Stimulated activated CD4-positive, alpha-beta T cell treated with anti-CD3 and anti-CD28 coated beads, TNF-alpha, amount 100 ng/mL, for 4 hours (primary cell): ENCODE results near the gene LIN37.

Experiments
- DNase-seq, 3 experiments: peaks; one replicate each; pipeline ENCODE4 v3.0.0-alpha.2; 2020; ENCODE audit warnings: low read depth in 3 of 3

The LIN37 gene

GRCh38 chr19:35734889-35735288 is 13.5 kb upstream of the LIN37 start:
- DNase-seq, result no peak

GRCh38 chr19:35736913-35737886 is 11.2 kb upstream of the LIN37 start:
- DNase-seq, result no peak

- DNase-seq, result no peak
Observed at GRCh38 chr19:35738021-35738886, 10.1 kb upstream of the LIN37 start.

GRCh38 chr19:35738887-35739229 is 9.5 kb upstream of the LIN37 start:
- no peak for DNase-seq

GRCh38 chr19:35739275-35740107 is 8.9 kb upstream of the LIN37 start:
- no peak for DNase-seq

GRCh38 chr19:35740108-35740422 is 8.3 kb upstream of the LIN37 start:
- DNase-seq, result no peak

GRCh38 chr19:35740423-35741202 is 7.8 kb upstream of the LIN37 start:
- DNase-seq, result peak; percentile 88 to 91 (median 89)

- DNase-seq, result no peak
Observed at GRCh38 chr19:35741203-35741515, 7.2 kb upstream of the LIN37 start.

GRCh38 chr19:35742121-35742724 is 6.2 kb upstream of the LIN37 start, which contains the start of gene IGFLR1:
TSS of gene IGFLR1 (minus strand) at chr19:35742452. CDS start at chr19:35741180, 1,272 bp downstream.
- DNase-seq, result peak in 2 of 3 experiments; percentile 37 to 45

GRCh38 chr19:35743640-35744429 is 4.5 kb upstream of the LIN37 start:
- no peak for DNase-seq

GRCh38 chr19:35744430-35745327 is 3.7 kb upstream of the LIN37 start:
- DNase-seq, result peak; percentile 79 to 90 (median 86)

GRCh38 chr19:35745328-35746086 is 2.9 kb upstream of the LIN37 start, which contains the start of the genes PSENEN and U2AF1L4:
TSS of gene PSENEN (plus strand) at chr19:35745651. CDS start at chr19:35745931, 280 bp downstream.
TSS of gene U2AF1L4 (minus strand) at chr19:35745418. CDS start at chr19:35745391, 27 bp downstream.
- DNase-seq, result peak; percentile 80 to 94 (median 93)

GRCh38 chr19:35746087-35746462 is 2.3 kb upstream of the LIN37 start:
- no peak for DNase-seq

- no peak for DNase-seq
Observed at GRCh38 chr19:35746531-35746930, 1.8 kb upstream of the LIN37 start.

- DNase-seq, result no peak
Observed at GRCh38 chr19:35750167-35750566, 1.8 kb downstream of the LIN37 start.

GRCh38 chr19:35751839-35752745 is 3.7 kb downstream of the LIN37 start:
- DNase-seq, result no peak
